Activated CD4-positive, alpha-beta T cell treated with anti-CD3 and anti-CD28 coated beads, Interleukin-2, amount 50 U/mL, for 24 hours (primary cell): ENCODE measurements around the gene BSPRY.
"Not testable (repeated sequence)": the region's sequence is repeated elsewhere in the genome, so short reads cannot be mapped to it uniquely, and the experiment has no call there.

Experiments
- DNase-seq, 2 donors: peaks; one replicate each; pipeline ENCODE4 v3.0.0-alpha.2; 2020; ENCODE audit warnings: low read depth in 1 of 2, low spot score in 1 of 2

BSPRY gene

GRCh38 chr9:113341712-113342410 is 7.5 kb upstream of the BSPRY start:
- no peak for DNase-seq

- no peak for DNase-seq
Observed at GRCh38 chr9:113343732-113344231, 5.6 kb upstream of the BSPRY start.

DNA sequence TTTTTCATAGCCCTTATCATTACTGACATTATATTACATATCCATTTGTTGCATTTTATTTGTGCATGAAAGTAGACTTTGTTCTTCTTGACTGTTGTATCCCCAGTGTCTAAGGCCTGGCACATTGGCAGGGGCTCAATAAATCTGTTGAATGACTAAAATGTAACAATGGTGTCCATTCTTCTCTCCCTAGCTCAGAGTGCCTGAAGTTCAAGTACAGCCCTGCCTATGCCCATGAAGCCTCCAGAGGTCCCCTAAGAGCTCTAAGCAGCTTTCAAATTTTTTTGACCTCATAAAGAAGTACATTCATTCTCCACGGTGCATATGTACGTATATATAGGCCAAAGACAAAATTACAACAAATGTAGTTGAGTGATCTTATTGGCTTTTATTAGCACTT is 4.2 kb upstream of the BSPRY start:
- no peak for DNase-seq

- DNase-seq: no peak
Observed at GRCh38 chr9:113345671-113346070, 3.7 kb upstream of the BSPRY start.

GRCh38 chr9:113348437-113348836 is 904 bp upstream of the BSPRY start:
- no peak for DNase-seq

DNA sequence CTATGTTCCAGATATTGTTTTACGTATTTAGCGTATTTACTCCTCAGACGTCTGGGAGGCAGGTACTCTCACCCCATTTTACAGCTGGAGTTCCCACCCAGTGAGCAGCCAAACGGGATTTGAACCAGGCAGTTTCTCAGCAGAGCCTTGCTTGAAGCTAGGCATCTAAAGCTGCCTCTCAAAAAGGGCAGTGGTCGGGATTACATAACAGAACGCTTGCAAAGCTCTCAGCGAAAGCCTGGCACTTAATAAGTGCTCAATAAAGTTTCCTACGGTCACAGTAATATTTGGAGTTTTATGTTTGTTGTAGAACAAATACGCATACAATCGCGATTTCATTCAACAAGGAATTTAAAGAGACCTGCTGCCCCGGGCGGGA is 286 bp upstream of the BSPRY start:
- no peak for DNase-seq

GRCh38 chr9:113350107-113350661 is 843 bp downstream of the BSPRY start:
- no peak for DNase-seq

GRCh38 chr9:113350937-113351336 is 1.6 kb downstream of the BSPRY start:
- DNase-seq: peak in 1 of 2 donors; percentile 22

DNA sequence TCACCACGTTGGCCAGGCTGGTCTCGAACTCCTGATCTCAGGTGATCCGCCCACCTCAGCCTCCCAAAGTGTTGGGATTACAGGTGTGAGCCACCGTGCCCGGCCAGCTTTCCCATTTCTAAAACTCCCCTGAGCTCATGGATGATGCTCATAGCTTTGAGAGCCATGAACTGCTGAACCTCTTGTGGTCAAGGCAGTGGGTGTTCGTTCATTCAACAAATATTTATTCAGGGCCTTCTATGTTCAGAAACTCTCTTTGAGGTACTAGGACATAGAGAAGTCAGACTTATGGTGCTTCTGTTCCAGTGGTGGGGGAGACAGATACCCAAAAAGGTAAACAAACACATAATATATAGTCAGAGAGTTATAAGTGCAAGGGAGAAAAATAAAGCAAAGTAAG is 2.7 kb downstream of the BSPRY start:
- no peak for DNase-seq

DNA sequence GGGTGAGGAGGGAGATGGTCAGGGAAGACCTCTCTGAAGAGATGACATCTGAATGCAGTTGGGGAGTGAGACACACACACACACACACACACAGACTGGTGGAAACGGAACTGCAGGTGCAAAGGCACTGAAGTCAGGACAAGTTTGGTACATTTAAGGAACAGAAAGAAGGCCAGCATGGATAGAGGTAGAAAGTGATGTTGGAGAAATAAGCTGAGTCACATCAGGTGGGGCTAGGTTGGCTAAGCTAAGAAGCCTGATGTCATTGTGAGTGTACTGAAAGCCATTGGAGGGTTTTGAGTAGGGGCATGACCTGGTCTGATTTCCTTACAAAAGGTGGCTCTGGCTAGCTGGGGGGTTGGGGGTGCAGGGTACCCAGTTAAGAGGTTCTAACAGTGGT is 3.1 kb downstream of the BSPRY start:
- no peak for DNase-seq

DNA sequence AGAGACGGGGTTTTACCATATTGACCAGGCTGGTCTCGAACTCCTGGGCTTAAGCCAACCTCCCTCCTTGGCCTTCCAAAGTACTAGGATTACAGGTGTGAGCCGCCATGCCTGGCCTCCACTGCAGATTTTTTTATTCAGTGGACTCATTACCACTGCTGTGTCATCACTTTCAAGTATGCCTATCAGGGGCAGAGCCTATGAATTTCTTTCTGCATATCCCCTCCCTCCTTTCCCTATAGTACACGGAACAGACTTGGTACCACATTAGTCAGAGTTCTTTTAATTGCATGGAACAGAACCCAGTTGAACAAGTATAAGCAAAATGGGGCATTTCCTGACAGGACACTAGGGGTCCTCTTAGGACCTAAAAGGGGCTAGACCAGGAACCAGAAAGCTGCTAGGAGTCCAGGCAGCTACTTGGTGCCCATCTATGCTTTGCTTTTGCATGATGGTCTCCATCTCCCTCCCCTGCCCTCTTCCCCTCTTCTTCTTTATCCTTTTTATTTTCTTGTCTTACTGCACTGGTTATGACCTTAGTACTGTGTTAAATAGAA is 5.8 kb downstream of the BSPRY start:
- no peak for DNase-seq

GRCh38 chr9:113356686-113357292 is 7.4 kb downstream of the BSPRY start:
- no peak for DNase-seq

- no peak for DNase-seq
Observed at GRCh38 chr9:113359385-113359784, 10.0 kb downstream of the BSPRY start.

DNA sequence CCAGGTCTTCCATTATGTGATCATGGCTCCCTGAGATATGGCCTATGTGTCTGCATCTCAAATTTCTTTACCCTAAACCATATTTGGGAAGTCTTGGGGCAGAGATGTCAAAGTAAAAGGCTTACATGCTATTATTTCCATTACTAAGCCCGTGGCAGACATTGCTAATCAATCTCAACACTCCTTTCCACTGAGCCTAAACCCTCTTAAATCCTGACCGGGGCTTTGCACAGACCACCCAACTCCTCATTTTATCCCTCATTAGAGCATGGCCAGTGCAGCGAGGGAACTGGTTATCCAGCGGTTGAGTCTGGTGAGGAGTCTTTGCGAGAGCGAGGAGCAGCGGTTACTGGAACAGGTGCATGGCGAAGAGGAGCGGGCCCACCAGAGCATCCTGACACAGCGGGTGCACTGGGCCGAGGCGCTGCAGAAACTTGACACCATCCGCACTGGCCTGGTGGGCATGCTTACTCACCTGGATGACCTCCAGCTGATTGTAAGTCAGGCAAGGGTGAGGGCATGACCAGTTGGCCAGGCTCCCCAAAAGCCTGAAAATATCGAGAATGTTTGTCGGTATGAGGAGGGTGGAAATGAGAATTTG is 11.0 kb downstream of the BSPRY start:
- no peak for DNase-seq

GRCh38 chr9:113361304-113362018 is 12.1 kb downstream of the BSPRY start:
- no peak for DNase-seq

DNA sequence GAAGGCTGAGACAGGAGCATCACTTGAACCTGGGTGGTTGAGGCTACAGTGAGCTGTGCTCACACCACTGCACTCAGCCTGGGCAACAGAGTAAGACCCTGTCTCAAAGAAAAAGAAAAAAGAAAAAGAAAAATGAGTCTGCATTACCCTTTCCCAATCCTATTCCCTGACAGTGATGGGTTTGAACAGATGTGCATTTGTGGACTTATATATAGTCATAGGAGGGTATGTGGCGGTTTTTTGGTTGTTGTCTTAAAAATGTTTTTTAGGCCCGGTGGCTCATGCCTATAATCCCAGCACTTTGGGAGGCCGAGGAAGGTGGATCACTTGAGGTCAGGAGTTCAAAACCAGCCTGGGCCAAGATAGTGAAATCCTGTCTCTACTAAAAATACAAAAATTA is 14.0 kb downstream of the BSPRY start:
- no peak for DNase-seq

- DNase-seq: no peak
Observed at GRCh38 chr9:113364951-113365350, 15.6 kb downstream of the BSPRY start.

GRCh38 chr9:113365652-113366051 is 16.3 kb downstream of the BSPRY start:
- DNase-seq: not testable (repeated sequence)

- no peak for DNase-seq
Observed at GRCh38 chr9:113368348-113368981, 19.1 kb downstream of the BSPRY start.

DNA sequence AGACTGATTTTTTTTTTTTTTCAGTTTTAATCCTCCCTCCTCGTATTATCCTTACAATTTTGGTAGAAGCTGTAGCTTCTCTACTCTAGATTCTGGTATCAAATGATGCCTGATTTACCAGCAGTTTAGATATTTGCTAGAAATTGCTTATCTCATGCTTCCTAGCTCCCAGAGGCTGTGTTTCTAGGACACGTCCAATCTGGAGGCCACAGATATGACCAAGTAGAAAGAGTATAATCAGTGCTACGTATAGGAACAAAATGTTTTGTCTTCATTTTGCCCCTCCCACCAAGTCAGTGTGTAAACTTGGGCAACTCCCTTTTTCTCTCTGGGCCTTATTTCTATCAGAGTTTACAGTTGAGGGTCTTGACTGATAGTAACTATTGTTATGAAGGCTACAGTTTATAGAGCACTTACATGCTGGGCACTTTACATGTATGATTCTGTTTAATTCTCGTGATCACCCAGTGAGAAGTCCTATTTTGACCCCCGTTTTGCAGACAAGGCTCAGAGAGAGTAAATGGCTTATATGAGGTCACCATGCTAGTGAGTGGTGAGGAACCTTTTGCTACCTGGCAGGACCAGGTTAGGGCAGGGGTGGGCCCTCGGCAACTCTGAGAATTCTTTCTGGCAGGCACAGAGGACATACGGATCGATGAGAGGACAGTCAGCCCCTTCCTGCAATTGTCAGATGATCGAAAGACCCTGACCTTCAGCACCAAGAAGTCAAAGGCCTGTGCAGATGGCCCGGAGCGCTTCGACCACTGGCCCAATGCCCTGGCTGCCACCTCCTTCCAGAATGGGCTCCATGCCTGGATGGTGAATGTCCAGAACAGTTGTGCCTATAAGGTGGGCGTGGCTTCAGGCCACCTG is 19.9 kb downstream of the BSPRY start:
- DNase-seq: no peak
